Vagina (tissue), 2 donors: Measurements from ENCODE around the gene EREG. TPM values are rescaled to one million over a fixed set of nuclear protein-coding genes. Genes with fewer than 3 reads are reported as not detected.

Source experiments
- DNase-seq, 2 donors: peaks; one replicate each; pipeline ENCODE4 v3.0.0-alpha.2; 2017; ENCODE audit errors: extremely low spot score in 2 of 2
- H3K27ac ChIP-seq: fragments of 200-600 bp; sonication (generic); one replicate; pipeline ENCODE4 v1.5.1; 2019
- H3K27me3 ChIP-seq: fragments of 200-600 bp; sonication (generic); one replicate; pipeline ENCODE4 v1.5.1; 2019
- H3K36me3 ChIP-seq, 2 donors: fragments of 200-600 bp; sonication (generic); one replicate each; pipeline ENCODE4 v1.5.1; 2017 to 2019
- H3K4me1 ChIP-seq: fragments of 200-600 bp; sonication (generic); one replicate; pipeline ENCODE4 v1.5.1; 2019
- H3K4me3 ChIP-seq, 2 donors: fragments of 200-600 bp; sonication (generic); 1 replicate in 1 of 2; 2 replicates in 1 of 2; pipeline ENCODE4 v1.5.1; 2016 to 2019
- H3K9me3 ChIP-seq: fragments of 200-600 bp; sonication (generic); one replicate; pipeline ENCODE4 v1.5.1; 2019
- POLR2A ChIP-seq, 2 donors: fragments of 450-650 bp; IDR thresholded peaks; one replicate each; pipeline ENCODE4 v1.6.1; 2017; ENCODE audit warnings: antibody characterized with exemption in 2 of 2, mild to moderate bottlenecking in 2 of 2, moderate library complexity in 2 of 2
- POLR2AphosphoS5 ChIP-seq, 2 donors: sonication (generic); formaldehyde crosslinking; IDR thresholded peaks; one replicate each; pipeline ENCODE4 v1.9.0; 2017; ENCODE audit warnings: antibody characterized with exemption in 2 of 2, mild to moderate bottlenecking in 2 of 2, low read depth in 1 of 2; ENCODE audit not compliant: insufficient read depth in 1 of 2
- intact Hi-C: fragments of 100-400 bp; cut with DNase I; formaldehyde crosslinking; loops from one replicate; pipeline ENCODE4 v1.15.1; 2023
- total RNA-seq: library from RNA; depleted of rRNA; stranded (reverse); fragments of >200 nt; gene quantifications from one replicate; pipeline ENCODE4 v1.2.3, GENCODE V29; 2016
- TF ChIP-seq, protein P1 (sequence below), 3 experiments: fragments of 450-650 bp in 2 of 3; fragments of 200-600 bp in 1 of 3; sonication (generic) in 1 of 3; IDR thresholded peaks; one replicate each; pipeline ENCODE4 v1.5.1; 2017 to 2019; ENCODE audit warnings: antibody characterized with exemption in 3 of 3, mild to moderate bottlenecking in 2 of 3, moderate library complexity in 2 of 3

EREG gene
- total RNA-seq, 1 donor from 2014 or later: 1.2 TPM

DNA sequence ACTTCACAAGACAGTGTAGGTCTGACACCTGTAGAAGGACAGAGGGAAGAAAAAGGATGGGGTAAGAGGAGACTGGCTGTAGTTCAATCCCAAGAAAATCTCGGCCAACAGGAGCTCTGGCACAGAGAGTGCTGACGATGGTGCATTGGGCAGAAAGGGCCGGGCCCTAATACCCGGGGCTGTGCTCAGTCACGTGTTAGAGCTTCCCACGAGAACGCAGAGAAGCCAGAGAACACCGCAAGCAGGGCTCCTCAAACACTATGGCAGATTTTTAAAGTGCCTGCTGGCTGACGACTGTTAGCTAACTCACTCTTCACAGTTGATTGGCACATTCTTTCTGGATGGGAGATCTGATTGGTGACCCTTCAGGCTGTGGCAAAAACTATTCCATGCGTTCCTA lies 35.5 kb downstream of the EREG start:
- TF ChIP-seq POLR2A (IDR thresholded peaks at IDR 0.05) (no peak), POLR2AphosphoS5 (IDR thresholded peaks at IDR 0.05; ENCODE audit: insufficient read depth in 1 of 2, low read depth in 1 of 2) (no peak)
- TF ChIP-seq, protein P1, sequence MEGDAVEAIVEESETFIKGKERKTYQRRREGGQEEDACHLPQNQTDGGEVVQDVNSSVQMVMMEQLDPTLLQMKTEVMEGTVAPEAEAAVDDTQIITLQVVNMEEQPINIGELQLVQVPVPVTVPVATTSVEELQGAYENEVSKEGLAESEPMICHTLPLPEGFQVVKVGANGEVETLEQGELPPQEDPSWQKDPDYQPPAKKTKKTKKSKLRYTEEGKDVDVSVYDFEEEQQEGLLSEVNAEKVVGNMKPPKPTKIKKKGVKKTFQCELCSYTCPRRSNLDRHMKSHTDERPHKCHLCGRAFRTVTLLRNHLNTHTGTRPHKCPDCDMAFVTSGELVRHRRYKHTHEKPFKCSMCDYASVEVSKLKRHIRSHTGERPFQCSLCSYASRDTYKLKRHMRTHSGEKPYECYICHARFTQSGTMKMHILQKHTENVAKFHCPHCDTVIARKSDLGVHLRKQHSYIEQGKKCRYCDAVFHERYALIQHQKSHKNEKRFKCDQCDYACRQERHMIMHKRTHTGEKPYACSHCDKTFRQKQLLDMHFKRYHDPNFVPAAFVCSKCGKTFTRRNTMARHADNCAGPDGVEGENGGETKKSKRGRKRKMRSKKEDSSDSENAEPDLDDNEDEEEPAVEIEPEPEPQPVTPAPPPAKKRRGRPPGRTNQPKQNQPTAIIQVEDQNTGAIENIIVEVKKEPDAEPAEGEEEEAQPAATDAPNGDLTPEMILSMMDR (IDR thresholded peaks at IDR 0.05): no peak
- no peak for DNase-seq
- Histone ChIP-seq H3K27me3 (no peaks in the 10 kb centered on the region), H3K9me3 (no peaks in the 10 kb centered on the region), H3K27ac (no peak overlapping the region), H3K4me3 (no peak overlapping the region), H3K36me3 (no peaks in the 10 kb centered on the region), H3K4me1 (no peaks in the 10 kb centered on the region)
- intact Hi-C loops: no loop called here

DNA sequence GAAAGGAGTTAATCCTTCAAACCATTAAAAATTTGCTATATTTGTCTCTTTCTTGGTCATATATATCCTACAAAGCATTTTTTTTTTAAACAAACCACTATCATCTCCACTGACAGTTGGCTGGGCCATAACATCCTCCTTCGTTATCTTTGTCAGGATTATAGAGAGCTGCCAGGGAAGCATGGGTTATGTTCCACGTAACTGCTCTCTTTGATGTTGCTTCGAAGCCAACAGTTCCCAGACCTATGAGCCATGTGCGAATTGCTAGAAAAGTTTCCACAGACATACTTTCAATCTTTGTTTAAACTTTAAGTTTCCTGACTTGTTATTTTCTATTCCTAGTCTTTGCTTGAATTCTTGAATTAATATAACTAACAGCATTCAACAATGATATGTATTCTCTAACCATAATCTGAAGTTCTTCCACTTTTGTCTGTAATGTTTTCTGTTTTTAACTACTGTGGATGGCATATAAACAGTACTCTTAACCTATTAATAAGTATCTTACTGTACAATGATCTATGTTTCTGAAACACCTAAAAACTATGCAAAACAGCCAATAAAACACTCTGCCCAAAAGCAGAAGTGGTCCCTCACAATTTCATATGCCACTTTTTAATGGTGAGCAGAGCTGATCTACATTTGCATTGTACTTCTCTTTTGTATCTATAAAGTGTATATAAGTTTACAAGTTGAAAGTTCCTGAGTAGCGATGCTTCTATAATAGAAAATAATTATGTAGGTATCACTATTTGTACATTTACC lies 37.9 kb downstream of the EREG start:
- no peaks in the 10 kb centered on the region for H3K4me1 ChIP-seq
- H3K4me3 ChIP-seq: no peak overlapping the region
- DNase-seq: no peak
- H3K36me3 ChIP-seq: no peaks in the 10 kb centered on the region
- H3K27me3 ChIP-seq: no peaks in the 10 kb centered on the region
- TF ChIP-seq, protein P1 (IDR thresholded peaks at IDR 0.05): no peak
- TF ChIP-seq POLR2A (IDR thresholded peaks at IDR 0.05) (no peak), POLR2AphosphoS5 (IDR thresholded peaks at IDR 0.05; ENCODE audit: insufficient read depth in 1 of 2, low read depth in 1 of 2) (no peak)
- intact Hi-C loops: no loop called here
- no peak overlapping the region for H3K27ac ChIP-seq
- no peaks in the 10 kb centered on the region for H3K9me3 ChIP-seq

DNA sequence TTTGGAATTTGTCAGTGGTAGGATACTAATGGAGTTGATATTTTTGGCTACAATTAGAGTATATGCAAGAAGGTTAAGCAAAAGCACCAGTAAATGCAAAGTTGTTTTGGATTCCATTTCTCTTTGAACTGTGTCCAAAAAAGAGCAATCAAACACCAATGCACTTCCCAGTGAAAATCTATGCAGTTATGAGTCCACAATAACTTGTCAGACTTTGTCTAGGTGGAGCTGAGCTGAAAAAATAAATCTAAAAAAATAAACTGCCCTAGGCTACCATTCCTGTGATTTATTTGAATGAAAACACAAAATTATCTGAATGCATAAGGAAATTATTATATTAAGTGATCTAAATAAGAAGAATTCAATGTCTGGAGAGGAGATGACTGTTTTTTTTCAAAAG lies 42.9 kb downstream of the EREG start:
- no peak overlapping the region for H3K27ac ChIP-seq
- no peak for DNase-seq
- TF ChIP-seq, protein P1 (IDR thresholded peaks at IDR 0.05): no peak
- TF ChIP-seq POLR2A (IDR thresholded peaks at IDR 0.05) (no peak), POLR2AphosphoS5 (IDR thresholded peaks at IDR 0.05; ENCODE audit: insufficient read depth in 1 of 2, low read depth in 1 of 2) (no peak)
- H3K9me3 ChIP-seq: no peaks in the 10 kb centered on the region
- no peaks in the 10 kb centered on the region for H3K4me1 ChIP-seq
- no peak overlapping the region for H3K4me3 ChIP-seq
- no peaks in the 10 kb centered on the region for H3K27me3 ChIP-seq
- H3K36me3 ChIP-seq: no peaks in the 10 kb centered on the region
- intact Hi-C loops: no loop called here

DNA sequence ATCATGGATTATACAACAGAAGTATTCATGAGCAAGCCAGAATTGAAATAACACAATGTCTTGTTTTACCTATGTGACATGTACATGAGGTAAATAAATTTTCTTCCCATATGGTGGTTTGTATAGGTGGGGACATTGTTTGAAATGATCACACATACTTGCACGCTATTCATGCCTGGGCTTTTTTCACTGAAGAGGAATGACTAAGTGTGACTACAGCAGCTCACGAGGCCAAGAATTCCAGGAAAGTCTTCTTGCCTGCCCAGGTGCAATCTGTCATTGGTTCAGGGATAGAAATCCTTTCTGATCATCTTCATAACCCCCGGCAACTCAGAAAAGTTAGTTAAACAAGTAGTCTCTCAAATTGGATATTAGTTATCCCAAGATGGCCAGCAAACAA lies 43.7 kb downstream of the EREG start:
- H3K4me1 ChIP-seq: no peaks in the 10 kb centered on the region
- intact Hi-C loops: no loop called here
- H3K27me3 ChIP-seq: no peaks in the 10 kb centered on the region
- H3K27ac ChIP-seq: no peak overlapping the region
- no peaks in the 10 kb centered on the region for H3K36me3 ChIP-seq
- TF ChIP-seq, protein P1 (IDR thresholded peaks at IDR 0.05): no peak
- TF ChIP-seq POLR2A (IDR thresholded peaks at IDR 0.05) (no peak), POLR2AphosphoS5 (IDR thresholded peaks at IDR 0.05; ENCODE audit: insufficient read depth in 1 of 2, low read depth in 1 of 2) (peak in 1 of 2 donors; percentile 51)
- no peak overlapping the region for H3K4me3 ChIP-seq
- DNase-seq: no peak
- no peaks in the 10 kb centered on the region for H3K9me3 ChIP-seq

DNA sequence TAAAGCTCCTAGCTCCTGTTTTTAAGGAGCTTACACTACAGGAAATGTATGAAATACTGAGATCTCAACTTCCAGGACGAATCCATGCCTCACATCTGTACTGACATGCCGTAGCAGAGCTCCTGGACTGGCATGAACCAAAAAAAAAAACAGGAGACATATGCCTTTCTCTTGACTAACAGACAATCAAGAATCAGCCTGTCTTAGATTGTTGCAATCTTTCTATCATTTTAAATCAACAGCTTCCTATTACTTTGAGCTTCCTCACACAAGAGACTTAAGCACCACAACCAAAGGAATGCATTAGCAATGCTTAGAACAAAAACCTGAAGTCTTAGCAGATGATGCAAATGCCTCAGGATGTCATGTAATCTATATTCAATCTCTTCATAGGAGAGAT lies 45.3 kb downstream of the EREG start:
- H3K36me3 ChIP-seq: no peaks in the 10 kb centered on the region
- H3K4me3 ChIP-seq: no peak overlapping the region
- H3K27me3 ChIP-seq: no peaks in the 10 kb centered on the region
- intact Hi-C loops: no loop called here
- DNase-seq: no peak
- TF ChIP-seq, protein P1 (IDR thresholded peaks at IDR 0.05): no peak
- TF ChIP-seq POLR2A (IDR thresholded peaks at IDR 0.05): no peak
- TF ChIP-seq POLR2AphosphoS5 (IDR thresholded peaks at IDR 0.05; ENCODE audit: insufficient read depth in 1 of 2, low read depth in 1 of 2): no peak
- no peaks in the 10 kb centered on the region for H3K4me1 ChIP-seq
- no peaks in the 10 kb centered on the region for H3K9me3 ChIP-seq
- H3K27ac ChIP-seq: no peak overlapping the region
